Transverse colon (tissue), 4 donors: ENCODE measurements around the gene RAPH1. TPM values are rescaled to one million over a fixed set of nuclear protein-coding genes. Genes with fewer than 3 reads are reported as not detected.
A peak's percentile ranks its signal among the peaks of the same experiment; 100 is the strongest.

ENCODE experiments used
- DNase-seq: peaks from one replicate; pipeline ENCODE4 v3.0.0-alpha.2; 2019
- H3K27ac ChIP-seq, 4 donors: fragments of 200-600 bp; sonication (generic); 2 replicates each; pipeline ENCODE4 v1.5.1; 2016 to 2018; ENCODE audit warnings: inconsistent platforms in 4 of 4
- H3K27me3 ChIP-seq: fragments of 200-600 bp; sonication (generic); 2 replicates; pipeline ENCODE4 v1.5.1; 2017; ENCODE audit warnings: inconsistent platforms
- H3K36me3 ChIP-seq, 4 donors: fragments of 200-600 bp; sonication (generic); 2 replicates each; pipeline ENCODE4 v1.5.1; 2017 to 2019; ENCODE audit warnings: inconsistent platforms in 4 of 4
- H3K4me1 ChIP-seq, 4 donors: fragments of 200-600 bp; sonication (generic); 2 replicates each; pipeline ENCODE4 v1.5.1; 2017 to 2020; ENCODE audit warnings: inconsistent platforms in 4 of 4
- H3K4me3 ChIP-seq, 4 donors: fragments of 200-600 bp; sonication (generic); 1 replicate in 1 of 4; 2 replicates in 3 of 4; pipeline versions ENCODE4 v1.5.1 to v1.6.1; 2017 to 2019; ENCODE audit warnings: inconsistent platforms in 4 of 4
- H3K9me3 ChIP-seq, 2 donors: fragments of 200-600 bp; sonication (generic); 2 replicates each; pipeline ENCODE4 v1.5.1; 2017 to 2019; ENCODE audit warnings: inconsistent platforms in 2 of 2
- EP300 ChIP-seq: sonication (generic); formaldehyde crosslinking; IDR thresholded peaks from one replicate; pipeline ENCODE4 v1.6.1; 2017; ENCODE audit warnings: antibody characterized with exemption, low read depth
- POLR2A ChIP-seq: fragments of 450-650 bp; IDR thresholded peaks from one replicate; pipeline ENCODE4 v1.6.1; 2016; ENCODE audit warnings: antibody characterized with exemption, mild to moderate bottlenecking, moderate library complexity
- POLR2AphosphoS5 ChIP-seq, 3 donors: sonication (generic); formaldehyde crosslinking; IDR thresholded peaks; one replicate each; pipeline ENCODE4 v1.6.1; 2016; ENCODE audit warnings: antibody characterized with exemption in 3 of 3
- WGBS, 2 donors: methylation state at CpG; one replicate each; pipeline ENCODE4 v1.1.5; 2018; ENCODE audit warnings: low coverage in 1 of 2; 5-methylcytosine and 5-hydroxymethylcytosine counted together
- in situ Hi-C, 4 donors: fragments of 200-750 bp; cut with MboI; loops; one replicate each; pipeline versions ENCODE4 v1.15.0 to v1.15.1; 2017; ENCODE audit warnings: low sequenced_read_pairs in 3 of 4, low pct_ligation_motif_present in 1 of 4, low pct_unique_long_range_greater_than_20kb in 1 of 4
- intact Hi-C: fragments of 100-400 bp; cut with DNase I; formaldehyde crosslinking; loops from one replicate; pipeline ENCODE4 v1.15.1; 2023; ENCODE audit warnings: low total_unique reads
- total RNA-seq, 4 donors: library from RNA; depleted of rRNA; stranded (reverse); fragments of >200 nt; gene quantifications; one replicate each; pipeline ENCODE4 v1.1.0, GENCODE V29; 2016
- TF ChIP-seq, protein P1 (sequence below), 5 experiments: fragments of 200-600 bp in 3 of 5; fragments of 450-650 bp in 2 of 5; sonication (generic) in 3 of 5; IDR thresholded peaks; 1 replicate in 2 of 5; 2 replicates in 3 of 5; pipeline ENCODE4 v1.5.1; 2016 to 2017; ENCODE audit warnings: antibody characterized with exemption in 5 of 5, inconsistent platforms in 3 of 5, mild to moderate bottlenecking in 2 of 5, moderate library complexity in 1 of 5

RAPH1 gene, protein sequence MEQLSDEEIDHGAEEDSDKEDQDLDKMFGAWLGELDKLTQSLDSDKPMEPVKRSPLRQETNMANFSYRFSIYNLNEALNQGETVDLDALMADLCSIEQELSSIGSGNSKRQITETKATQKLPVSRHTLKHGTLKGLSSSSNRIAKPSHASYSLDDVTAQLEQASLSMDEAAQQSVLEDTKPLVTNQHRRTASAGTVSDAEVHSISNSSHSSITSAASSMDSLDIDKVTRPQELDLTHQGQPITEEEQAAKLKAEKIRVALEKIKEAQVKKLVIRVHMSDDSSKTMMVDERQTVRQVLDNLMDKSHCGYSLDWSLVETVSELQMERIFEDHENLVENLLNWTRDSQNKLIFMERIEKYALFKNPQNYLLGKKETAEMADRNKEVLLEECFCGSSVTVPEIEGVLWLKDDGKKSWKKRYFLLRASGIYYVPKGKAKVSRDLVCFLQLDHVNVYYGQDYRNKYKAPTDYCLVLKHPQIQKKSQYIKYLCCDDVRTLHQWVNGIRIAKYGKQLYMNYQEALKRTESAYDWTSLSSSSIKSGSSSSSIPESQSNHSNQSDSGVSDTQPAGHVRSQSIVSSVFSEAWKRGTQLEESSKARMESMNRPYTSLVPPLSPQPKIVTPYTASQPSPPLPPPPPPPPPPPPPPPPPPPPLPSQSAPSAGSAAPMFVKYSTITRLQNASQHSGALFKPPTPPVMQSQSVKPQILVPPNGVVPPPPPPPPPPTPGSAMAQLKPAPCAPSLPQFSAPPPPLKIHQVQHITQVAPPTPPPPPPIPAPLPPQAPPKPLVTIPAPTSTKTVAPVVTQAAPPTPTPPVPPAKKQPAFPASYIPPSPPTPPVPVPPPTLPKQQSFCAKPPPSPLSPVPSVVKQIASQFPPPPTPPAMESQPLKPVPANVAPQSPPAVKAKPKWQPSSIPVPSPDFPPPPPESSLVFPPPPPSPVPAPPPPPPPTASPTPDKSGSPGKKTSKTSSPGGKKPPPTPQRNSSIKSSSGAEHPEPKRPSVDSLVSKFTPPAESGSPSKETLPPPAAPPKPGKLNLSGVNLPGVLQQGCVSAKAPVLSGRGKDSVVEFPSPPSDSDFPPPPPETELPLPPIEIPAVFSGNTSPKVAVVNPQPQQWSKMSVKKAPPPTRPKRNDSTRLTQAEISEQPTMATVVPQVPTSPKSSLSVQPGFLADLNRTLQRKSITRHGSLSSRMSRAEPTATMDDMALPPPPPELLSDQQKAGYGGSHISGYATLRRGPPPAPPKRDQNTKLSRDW
- total RNA-seq = 100 to 1,000 TPM in 1 of 4 donors, 10 to 100 TPM in 3; 36.0 to 160 (median 41.8) TPM

DNA sequence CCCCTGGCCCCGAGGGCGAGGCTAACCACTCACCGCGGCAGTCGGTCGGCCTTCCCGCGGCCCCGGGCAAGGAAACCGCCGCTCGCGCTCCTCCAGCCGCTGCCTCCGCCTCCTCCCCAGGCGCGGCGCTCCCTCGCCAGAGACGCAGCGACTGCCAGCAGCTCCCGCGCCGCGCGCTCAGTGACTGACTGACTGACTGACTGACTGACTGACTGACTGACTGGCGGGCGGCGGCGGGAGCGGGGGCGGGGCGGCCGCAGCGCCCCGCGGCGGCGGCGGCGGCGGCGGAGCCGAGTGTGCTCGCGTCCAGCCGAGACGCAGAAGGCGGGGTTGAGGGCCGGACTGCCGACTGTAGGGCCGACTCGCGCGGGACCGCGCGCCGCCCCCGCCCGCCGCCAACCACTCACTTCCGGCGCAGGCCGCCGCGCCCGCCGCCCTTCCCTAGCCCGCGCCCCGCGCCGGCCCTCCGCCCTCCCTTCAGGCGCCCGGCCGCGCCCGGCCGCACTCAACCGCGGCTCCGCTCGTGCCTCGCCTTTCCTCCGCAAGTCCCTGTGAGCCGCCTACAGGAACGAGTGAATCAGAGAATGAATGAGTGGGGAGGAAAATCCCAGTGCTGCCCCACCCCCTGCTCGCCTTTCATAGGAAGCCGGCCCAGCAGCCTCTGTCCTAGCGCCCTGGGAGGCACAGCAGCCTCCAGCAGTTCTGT lies at the start of gene RAPH1:
TSS of gene RAPH1 (minus strand) at position 224 of the 706 bp plus-strand sequence. CDS start 39,948 bp downstream, outside the sequence.
- H3K36me3 ChIP-seq = no peaks in the 10 kb centered on the region
- peaks cover 4 to 21% (median 15%) of the 10 kb centered on the region in 4 donors for H3K4me1 ChIP-seq
- H3K4me3 ChIP-seq = peak within 1 kb of the TSS; percentile 75 to 95 (median 79)
- no peaks in the 10 kb centered on the region for H3K9me3 ChIP-seq
- TF ChIP-seq, protein P1, sequence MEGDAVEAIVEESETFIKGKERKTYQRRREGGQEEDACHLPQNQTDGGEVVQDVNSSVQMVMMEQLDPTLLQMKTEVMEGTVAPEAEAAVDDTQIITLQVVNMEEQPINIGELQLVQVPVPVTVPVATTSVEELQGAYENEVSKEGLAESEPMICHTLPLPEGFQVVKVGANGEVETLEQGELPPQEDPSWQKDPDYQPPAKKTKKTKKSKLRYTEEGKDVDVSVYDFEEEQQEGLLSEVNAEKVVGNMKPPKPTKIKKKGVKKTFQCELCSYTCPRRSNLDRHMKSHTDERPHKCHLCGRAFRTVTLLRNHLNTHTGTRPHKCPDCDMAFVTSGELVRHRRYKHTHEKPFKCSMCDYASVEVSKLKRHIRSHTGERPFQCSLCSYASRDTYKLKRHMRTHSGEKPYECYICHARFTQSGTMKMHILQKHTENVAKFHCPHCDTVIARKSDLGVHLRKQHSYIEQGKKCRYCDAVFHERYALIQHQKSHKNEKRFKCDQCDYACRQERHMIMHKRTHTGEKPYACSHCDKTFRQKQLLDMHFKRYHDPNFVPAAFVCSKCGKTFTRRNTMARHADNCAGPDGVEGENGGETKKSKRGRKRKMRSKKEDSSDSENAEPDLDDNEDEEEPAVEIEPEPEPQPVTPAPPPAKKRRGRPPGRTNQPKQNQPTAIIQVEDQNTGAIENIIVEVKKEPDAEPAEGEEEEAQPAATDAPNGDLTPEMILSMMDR (IDR thresholded peaks at IDR 0.05) = no peak
- TF ChIP-seq EP300 = no peak
- TF ChIP-seq POLR2A = peak; percentile 69
- peak; percentile 38 to 76 (median 75) for TF ChIP-seq POLR2AphosphoS5 (IDR thresholded peaks at IDR 0.05)
- in situ Hi-C loops (no loop called here), intact Hi-C loops (no loop called here)
- no peaks in the 10 kb centered on the region for H3K27me3 ChIP-seq
- 0% methylated on average over 17 of the region's 92 CpGs; no CpG with 5 or more reads in 1 of the 2 donors for whole genome bisulfite sequencing, 2 donors
- peak within 1 kb of the TSS; percentile 93 to 97 (median 94) for H3K27ac ChIP-seq
- DNase-seq = peak; percentile 90

DNA sequence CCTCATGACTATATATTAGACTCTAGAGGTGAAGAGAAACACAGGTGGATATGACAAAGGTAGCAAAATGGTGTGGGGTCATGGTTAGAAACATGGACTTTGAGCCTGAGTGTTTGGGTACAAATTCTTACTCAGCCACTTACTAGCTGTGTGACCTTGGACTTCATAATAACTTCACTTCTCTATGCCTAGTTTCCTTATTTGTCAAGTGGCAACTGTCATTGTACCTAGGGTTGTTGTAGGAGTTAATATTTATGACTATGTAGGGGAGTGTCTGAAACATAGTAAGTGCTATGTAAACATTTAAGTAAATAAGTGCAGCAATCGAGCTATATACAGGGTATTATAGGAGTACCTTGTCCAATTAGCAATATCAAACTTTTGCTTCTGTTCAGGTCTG lies 49.7 kb upstream of the RAPH1 start:
- WGBS, 2 donors = 55% methylated on average over 1 of the region's 1 CpG; no CpG with 5 or more reads in 1 of the 2 donors

DNA sequence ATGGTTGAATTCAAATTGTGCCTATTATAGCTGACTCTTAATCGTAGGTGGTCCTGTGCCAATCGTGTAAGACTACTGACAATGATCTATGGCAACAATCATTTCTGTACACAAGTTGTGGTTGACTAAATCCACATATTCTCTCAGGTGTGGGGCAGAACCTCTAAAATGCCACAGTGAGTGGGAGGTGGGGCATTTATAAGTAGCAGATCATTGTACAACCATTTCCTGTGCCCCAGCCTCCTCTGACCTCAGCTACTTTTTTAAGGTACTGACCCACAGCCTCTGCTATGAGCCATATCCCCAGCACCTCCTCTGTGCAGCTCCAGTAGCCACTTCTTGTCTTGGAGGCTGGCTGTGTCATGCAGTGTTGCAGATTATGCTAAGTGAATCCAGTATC lies 48.6 kb upstream of the RAPH1 start:
- intact Hi-C loops (no loop called here), in situ Hi-C loops (no loop called here)
- Histone ChIP-seq H3K36me3 (no peaks in the 10 kb centered on the region), H3K27ac (peak overlapping the region; percentile 70 to 87 (median 84)), H3K9me3 (no peaks in the 10 kb centered on the region), H3K4me1 (peaks cover 23 to 69% (median 61%) of the 10 kb centered on the region in 4 donors), H3K4me3 (no peak overlapping the region), H3K27me3 (no peaks in the 10 kb centered on the region)
- no peak for TF ChIP-seq EP300
- no peak for TF ChIP-seq POLR2A
- no peak for TF ChIP-seq POLR2AphosphoS5 (IDR thresholded peaks at IDR 0.05)
- TF ChIP-seq, protein P1 (IDR thresholded peaks at IDR 0.05) = no peak
- peak; percentile 19 for DNase-seq
- 46 to 47% methylated on average over 2 of the region's 2 CpGs for WGBS, 2 donors

More for the DNA sequence above, 49.7 kb upstream of the RAPH1 start:
- Histone ChIP-seq H3K27me3 (no peaks in the 10 kb centered on the region), H3K36me3 (no peaks in the 10 kb centered on the region), H3K27ac (peak overlapping the region; percentile 70 to 87 (median 84)), H3K4me3 (no peak overlapping the region), H3K9me3 (no peaks in the 10 kb centered on the region), H3K4me1 (peaks cover 23 to 60% (median 54%) of the 10 kb centered on the region in 4 donors)
- no peak for DNase-seq
- in situ Hi-C loops = no loop called here
- TF ChIP-seq POLR2AphosphoS5 (IDR thresholded peaks at IDR 0.05) = peak in 1 of 3 donors; percentile 54
- TF ChIP-seq, protein P1 (IDR thresholded peaks at IDR 0.05) = no peak
- intact Hi-C loops = no loop called here
